ENCODE measurements around the gene SCN8A. TPM values are rescaled to one million over a fixed set of nuclear protein-coding genes. Genes with fewer than 3 reads are reported as not detected.

SCN8A gene
- total RNA-seq, 1 experiment from 2014 or later, result 6.4 TPM

DNA sequence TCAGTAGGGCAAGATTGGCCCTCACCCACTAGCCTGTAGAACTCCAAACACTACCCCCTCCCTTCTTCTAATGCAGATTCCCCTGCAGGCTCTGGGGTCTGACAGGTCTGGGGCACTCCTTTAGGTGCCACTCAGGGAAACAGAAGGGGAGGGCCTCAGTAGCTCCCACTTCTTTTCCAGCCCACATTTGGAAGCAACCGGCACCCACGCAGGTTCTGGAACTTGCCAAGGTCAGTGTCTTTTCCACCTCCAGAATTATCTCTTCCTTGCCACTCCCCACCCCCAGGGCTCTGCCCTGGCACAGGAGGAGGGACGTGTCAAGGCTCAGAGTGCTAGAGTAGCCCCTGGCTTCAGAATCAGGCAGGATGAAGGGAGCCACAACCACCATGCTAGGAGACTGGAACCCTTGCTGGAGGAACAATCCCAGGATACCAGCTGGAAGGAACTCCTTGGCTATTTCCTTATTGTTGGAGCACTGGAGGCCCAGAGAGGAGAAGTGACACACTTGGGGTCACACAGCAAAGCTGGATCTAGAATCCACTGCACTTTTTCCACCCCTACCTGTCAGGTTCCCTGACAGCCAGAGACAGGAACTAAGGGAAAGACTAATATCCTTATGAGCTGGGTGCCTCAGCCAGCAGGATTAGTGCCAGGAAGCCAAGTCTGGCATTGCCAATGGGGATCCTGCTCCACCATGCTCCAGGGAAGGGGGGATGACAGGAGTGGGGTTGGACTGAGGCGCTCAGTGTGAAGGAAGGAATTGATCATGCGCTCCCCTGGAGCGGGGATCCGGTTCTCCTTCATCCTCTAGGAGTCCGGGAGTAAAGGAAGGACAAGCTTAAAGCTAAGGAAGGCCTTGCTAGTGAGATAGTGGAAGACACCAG, 259.3 kb downstream of the SCN8A start:
- DNase-seq (ENCODE audit: low read depth), result no peak

GRCh38 chr12:51850965-51851299, 259.9 kb downstream of the SCN8A start:
- no peak for DNase-seq (ENCODE audit: low read depth)

GRCh38 chr12:51851413-51852124, 260.5 kb downstream of the SCN8A start:
- no peak for DNase-seq (ENCODE audit: low read depth)

DNA sequence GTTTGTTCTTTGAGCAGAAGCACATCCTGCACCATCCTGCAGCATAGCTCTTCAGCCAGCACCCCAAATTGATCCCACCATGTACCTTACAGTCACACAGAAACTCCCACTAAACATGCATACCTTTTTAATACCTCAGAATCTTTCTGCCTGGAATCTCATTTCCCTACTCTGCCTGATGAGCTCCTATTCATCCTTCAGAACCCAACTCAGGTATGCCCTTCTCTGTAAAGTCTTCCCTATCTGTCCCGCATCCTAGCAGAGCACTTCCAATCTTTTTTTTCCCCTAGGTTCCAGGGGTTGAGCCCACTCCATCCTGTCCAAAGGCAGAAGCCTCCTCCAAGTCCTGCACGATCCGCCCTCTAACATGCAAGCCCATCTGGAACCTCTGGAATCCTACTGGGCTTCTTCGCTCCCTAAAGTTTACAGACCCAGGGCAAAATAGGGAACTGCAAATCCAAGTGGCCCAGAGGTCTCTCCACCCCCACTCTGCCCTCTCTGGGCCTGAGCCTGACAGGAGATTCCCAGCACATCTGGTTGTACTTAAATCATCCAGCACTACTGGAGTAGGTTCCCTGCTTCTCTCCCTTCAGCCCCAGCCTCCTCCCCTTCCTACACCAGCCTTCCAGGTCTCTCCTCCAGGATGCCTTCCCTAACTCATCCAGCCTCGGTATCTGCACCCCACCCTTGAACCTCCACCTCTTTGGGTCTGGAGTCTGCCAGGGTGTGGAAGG, 261.5 kb downstream of the SCN8A start:
- no peak for DNase-seq (ENCODE audit: low read depth)

DNA sequence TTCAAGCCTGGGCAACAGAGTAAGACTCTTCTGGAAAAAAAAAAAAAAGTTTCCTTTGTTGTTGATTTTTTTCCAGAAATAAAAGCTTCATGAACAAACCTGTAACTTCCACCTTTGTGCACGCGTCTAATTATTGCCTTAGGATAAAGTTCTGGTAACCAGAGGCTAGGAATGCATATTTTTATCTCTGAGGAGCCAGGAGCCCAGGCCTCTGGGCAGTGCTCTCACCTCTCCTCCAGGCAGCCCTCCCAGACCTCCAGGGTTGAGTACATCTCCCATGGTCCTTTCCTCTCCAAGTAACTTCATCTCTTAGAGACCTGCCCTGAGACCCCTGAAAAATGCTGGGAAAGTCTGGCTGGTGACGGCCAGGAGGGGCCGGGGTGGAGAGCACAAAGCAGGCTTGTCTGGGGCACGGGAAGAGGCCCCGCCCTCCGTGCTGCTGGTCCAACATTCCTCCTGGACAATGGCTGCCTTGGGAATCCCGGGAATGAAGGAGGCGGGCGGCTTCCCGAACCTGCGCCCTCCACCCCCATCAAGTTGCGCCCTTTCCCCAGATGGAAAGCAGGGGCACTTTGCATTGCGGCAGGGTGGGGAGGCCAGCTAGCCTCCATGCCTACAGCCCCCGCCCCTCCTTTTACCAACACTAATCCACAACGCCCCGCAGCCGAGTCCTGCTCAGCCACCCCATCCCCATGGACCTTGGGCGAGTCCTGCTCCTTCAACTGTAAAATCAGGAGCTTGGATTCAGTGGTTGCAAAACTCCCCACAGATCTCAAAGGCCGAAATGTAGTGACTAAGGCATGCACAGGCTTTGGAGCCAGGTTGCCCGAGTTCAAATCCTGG, 264.8 kb downstream of the SCN8A start:
- peak; percentile 23 for DNase-seq (ENCODE audit: low read depth)

DNA sequence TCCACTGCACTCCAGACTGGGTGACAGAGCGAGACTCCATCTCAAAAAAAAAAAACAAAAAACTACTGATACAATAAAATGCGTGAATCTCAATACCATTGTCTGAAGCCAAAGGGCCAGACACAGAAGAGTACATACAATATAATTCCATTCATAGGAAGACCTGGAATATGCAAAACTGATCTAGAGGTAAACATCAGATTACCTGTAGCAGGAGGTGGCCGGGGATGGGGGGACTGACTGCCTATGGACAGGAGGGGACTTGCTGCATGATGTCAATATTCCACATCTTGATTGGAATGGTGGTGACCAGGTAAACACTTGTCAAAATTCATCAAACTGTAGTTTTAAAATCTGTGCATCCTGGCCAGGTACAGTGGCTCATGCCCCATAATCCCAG, 270.0 kb downstream of the SCN8A start:
- DNase-seq (ENCODE audit: low read depth), result no peak

Other genes starting within 250 kb of the SCN8A start
- gene CELA1, start 244.6 kb upstream of the SCN8A start, total RNA-seq (2014; rRNA removed; shearing (Covaris generic)), result not detected in 2 replicates
- gene GALNT6, start 199.8 kb upstream of the SCN8A start, total RNA-seq (2014; rRNA removed; shearing (Covaris generic)), result 31.4 and 48.0 TPM in 2 replicates
- gene SLC4A8, start 166.4 kb upstream of the SCN8A start, total RNA-seq (2014; rRNA removed; shearing (Covaris generic)), result 2.5 and 12.3 TPM in 2 replicates

Data from M059J (cell line).